ENCODE data around the gene SHC4.
A peak's percentile ranks its signal among the peaks of the same experiment; 100 is the strongest.

SHC4 gene

DNA sequence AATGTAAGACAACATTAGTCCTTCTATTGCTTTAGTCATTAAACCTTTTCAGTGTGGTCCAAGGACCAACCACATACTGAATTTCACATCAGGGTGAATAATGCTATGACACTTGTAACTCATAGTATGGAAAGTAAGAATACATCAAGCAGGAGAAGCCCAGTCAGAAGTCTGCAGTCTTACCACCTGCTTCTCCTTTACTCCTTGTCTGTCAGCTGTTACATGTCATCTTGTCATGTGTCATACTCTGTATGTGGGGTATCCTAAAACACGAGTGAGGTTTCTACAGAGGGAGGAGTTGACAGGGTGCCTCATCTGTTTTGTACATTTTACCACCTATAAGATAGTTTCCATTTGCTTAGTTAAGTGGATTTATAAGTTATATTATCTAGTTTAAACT, 118.6 kb downstream of the SHC4 start:
- no peak for DNase-seq (ENCODE audit: low read depth)

DNA sequence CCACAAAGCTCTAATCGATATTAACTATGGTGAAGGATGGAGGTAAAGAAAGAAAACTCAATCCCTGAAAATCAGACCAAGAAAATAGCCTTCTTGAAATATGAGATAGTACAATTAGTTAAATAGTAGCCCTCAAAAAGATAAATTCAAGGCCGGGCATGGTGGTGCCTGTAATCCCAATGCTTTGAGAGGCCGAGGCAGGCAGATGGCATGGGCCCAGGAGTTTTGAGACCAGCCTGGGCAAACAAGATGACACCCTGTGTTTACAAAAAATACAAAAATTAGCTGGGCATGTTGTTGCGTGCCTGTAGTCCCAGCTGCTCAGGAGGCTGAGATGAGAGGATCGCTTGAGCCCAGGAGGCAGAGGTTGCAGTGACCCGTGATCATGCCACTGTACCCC, 121.2 kb downstream of the SHC4 start:
- DNase-seq (ENCODE audit: low read depth), result no peak

DNA sequence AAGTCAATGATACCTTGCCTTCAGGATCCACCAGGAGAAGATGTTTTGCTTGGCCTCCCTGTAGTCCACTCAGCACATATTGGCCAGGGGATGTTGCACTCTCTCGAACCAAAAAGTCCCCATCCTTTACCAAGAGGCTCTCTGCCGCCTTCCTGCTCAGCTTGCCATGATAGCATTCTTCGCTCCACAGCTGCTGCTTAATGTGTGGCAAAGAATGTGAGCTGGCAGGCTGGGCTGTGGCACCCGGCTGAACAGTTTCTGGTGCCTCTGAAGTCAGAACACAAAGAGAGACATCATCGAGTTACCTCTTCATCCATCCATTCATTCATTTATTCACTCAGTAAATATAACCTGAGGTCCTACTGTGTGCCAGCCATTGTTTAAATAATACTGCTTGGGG, 129.0 kb downstream of the SHC4 start:
- no peak for DNase-seq (ENCODE audit: low read depth)

DNA sequence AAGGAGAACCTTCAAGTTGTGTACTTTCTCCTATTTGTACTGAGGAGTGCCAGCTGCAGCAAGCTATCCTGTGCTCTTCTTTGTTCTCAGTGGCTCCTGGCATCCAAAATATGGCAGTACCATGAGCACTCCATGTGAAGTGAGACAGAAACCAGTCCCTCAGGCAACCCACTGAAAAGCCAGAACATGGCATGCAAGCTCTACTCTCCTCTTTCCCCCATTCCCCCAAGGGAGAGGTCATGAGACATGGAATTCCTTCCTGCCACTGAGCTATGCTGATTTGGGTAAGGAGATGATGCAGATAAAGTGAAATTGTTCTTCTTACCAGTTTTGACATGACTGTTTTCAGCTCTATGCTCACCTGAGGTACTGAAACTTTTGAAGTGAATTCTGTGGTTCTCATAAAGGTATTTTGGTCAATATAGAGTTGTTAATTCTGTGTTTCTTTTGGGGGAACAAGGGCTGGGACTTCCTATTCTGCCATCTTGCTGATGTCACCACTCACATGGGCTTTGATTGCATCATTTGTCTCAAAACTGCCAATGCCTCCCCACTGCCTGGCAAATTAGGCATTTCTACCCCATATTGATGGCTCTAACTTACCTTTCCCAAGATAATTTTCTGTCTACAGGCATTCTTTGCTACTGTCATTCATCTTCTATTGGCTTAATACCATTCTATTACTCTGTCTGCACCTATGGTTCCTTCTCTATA, 130.0 kb downstream of the SHC4 start:
- DNase-seq (ENCODE audit: low read depth), result no peak

DNA sequence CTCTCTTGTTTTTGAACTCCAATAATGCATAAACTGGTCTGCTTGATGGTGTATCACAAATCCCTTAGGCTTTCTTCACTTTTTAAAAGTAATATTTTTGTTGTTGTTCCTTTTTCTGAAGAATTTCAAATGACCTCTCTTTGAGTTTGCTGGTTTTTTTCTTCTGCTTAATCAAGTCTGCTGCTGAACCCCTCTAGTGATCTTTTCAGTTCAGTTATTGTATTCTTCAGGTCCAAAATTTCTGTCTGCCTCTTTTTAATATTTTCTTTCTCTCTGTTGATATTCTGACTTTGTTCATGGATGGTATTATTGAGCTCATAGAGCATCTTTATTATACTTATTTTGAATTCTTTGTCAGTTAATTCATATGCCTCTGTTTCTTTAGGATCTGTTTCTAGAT, 131.1 kb downstream of the SHC4 start:
- DNase-seq (ENCODE audit: low read depth), result no peak

DNA sequence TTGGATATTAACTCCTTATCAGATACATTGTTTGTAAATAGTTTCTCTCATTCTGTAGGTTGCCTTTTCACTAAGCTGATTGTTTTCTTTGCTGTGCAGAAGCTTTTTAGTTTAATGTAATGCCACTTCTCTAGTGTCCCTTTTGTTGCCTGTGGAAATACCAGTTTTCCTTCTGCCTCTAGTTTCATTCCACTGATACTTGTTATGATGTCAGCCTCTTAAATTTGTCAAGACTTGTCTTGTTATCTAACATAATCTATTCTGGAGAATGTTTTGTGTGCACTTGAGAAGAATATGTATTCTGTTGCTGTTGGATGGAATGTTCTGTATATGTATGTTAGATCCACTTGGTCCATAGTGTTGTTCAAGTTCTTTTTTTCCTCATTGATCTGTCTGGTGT, 134.8 kb downstream of the SHC4 start:
- DNase-seq (ENCODE audit: low read depth), result no peak

DNA sequence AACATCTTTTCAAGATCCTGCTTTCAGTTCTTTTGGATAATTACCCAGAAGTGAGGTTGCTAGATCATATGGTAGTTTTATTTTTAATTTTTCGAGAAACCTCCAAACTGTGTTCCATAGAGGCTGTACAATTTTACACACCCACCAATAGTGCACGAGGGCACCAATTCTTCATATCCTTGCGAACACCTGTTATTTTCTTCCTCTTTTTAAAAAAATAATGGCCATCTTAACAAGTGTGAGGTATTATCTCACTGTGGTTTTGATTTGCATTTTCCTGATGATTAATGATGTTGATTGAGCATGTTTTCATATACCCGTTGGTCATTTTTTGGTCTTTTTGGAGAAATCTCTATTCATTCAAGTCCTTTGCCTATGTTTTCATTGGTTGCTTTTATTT, 135.2 kb downstream of the SHC4 start:
- no peak for DNase-seq (ENCODE audit: low read depth)

DNA sequence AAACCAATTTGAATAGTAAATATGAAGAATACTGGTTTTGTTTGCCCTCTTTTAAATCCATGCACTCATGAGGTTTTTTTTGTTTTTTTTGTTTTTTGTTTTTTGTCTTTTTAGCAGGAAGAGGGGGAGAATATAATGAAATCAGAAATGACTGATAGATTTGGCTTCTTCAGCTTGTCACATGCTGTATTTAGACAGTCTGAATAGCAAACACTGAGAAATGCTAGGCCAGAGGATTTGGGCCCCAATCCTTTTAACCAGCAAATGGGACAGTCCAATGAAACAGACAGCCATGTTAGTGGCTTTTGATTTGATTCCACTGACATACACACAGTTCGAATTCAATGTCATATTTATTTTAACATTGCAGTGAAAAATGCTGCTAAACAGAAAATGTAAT, 138.6 kb downstream of the SHC4 start:
- DNase-seq (ENCODE audit: low read depth), result no peak

DNA sequence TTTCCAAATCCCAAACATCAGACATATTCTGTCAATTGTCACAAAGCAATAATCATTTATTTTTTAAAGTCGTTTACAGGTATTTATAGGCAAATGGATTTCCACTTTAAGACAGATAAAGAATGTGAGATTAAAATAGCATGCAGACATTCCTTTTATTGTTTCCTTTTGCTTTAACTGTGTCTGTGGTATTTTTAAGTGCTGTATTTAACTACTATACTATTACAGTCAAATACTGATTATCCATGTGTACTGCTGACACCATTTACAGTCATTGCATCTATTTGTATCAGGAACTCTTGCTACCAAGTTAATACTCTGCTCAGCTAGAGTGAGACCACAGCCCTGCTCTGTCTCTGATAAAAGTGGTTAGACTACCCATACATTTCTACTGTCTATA, 140.0 kb downstream of the SHC4 start:
- no peak for DNase-seq (ENCODE audit: low read depth)

DNA sequence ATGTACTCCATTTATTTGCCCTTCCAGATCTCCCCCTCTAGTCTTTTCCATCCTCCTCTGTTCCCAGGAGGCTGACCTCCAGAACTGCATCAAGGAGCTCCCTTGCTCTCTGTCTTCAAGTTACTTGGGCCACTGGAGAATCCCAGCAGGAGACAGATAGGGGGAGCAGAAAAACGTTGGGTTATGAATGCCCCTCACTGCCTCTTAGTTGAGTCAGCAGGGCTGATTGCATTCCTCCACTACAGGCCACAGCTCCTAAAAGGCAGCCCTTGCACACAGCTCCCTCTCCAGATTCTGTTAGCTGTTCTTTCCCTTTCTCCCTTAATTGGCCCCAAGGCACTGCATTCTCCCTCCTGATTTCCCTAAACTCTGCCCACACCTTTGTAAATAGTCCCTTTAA, 140.5 kb downstream of the SHC4 start:
- DNase-seq (ENCODE audit: low read depth), result no peak

DNA sequence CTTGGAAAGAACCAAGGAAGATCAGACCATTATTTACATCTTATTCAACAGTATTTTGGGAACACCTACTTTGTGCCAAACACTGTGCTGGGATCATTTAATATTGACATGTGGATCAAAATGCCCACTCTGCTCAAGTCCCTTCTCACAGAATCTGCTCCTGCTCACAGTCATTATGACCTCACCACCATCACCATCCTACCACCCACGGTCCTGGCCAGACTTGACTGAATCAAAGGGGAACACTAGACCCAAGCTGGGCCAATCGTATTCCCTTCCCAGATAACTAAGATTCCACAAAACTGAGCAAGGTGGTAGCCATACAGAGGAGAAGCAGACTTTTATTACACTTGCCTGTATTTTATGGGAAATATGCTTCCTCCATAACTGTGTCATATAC, 149.4 kb downstream of the SHC4 start:
- DNase-seq (ENCODE audit: low read depth), result no peak

DNA sequence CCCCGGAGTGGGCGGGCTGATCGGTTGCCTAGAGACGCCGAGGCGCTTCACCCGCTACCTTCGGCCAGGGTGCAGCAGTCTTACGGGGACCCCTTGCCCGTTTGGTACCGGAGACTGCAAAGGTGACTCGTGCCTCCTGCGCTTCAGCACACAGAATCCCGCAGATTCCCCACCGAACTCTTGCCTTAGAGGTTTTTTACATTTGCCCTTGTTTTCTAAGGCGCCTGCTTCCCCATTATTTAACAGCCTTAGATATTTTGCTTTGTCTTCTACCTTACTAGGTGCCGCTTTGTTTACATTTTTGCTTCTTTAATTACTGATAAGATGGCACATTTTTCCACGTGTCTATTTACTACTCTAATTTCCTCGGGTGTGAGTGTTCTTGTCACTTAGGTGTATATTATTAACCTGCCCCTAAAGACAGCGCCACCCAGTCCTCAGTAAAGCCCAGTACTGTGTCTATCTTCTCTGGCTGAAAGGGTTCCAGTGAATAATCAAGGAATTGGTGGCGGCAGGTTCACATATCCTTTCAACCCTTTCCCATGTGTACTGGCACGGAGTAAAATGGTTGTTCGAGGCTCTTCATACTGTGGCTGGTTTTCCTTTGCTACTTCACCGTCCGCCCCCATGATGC, 152.3 kb downstream of the SHC4 start:
- no peak for DNase-seq (ENCODE audit: low read depth)

DNA sequence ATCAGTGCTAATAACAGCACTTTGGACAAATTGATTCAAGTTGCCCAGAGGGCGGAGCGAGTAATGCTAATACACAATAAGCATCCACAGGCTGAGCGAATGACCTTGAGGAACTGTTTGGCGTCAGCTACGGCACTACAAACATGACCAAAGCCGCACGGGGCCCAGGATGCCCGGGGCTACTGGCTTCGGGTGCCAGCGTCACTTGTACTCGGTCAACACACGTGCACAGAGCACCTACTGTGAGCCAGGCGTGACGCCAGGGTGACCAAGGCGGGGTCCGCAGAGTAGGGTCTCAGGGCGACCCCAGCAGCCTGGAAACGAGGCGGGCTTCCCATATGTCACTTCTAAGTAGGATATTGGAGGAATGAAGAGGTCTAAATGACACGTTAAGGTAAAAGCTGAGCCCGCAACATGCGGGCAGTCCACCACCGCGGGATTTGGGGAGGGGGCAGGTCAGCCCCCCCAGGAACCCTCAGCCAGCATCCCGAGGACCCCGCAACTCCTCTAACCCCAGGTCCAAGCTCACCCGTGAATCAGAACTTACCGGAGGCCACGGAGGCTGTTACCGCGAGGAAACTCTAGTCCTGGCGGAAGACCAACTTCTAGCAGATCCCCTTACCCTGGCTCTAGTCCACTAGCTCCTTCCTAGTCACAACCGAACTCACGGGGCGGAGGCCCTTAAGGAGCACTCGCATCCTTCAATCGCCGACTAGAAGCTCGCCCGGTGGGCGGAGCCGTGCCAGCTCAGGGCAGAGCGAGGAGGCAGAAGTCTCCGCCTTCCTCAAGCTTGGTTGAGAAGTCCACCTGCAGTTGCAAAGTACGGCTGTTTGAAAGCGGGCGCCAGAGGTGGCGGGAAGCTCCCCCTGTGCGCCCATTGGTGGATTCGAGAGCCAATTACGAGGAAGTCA, 153.1 kb downstream of the SHC4 start, which contains the start of gene CEP152:
CEP152 (minus strand) TSS at position 656 of the 911 bp plus-strand sequence. CDS start 5,420 bp downstream, outside the sequence.
- peak; percentile 96 for DNase-seq (ENCODE audit: low read depth)

DNA sequence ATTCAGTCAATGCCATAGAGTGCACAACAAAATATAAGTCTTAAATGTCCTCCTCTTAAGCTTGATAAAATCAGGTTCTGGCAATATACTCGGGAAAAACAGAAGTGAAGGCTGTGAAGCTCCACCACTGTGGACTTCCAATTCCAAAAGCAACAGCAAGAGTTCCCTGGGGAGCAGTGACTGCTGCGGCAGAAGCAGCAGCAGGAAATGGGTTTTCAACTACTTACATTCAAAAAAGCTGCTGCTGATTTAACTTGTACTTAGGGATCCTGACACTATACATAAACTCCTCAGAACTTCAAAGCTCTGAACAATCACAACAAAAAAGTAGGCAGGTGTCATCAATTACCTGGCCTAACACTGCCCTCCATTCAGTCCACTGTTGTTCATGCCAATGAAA, 157.6 kb downstream of the SHC4 start:
- no peak for DNase-seq (ENCODE audit: low read depth)

DNA sequence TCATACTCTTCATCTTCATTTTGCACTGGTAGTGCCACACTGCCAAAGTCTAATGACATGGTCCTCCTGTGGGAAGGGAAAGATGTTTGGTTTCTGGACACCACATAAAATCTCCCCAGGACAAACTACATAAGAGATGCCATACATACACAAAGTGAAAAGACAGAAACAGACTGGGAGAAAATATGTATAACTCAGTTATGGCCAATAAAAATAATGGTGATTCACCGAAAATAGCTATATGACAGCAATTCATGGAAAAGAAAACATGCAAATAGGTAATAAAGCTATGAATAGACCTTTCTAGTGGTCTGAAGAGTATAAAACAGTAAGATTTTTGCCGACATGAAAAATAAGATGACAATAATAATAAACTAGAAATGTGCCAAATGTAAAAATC, 158.1 kb downstream of the SHC4 start:
- no peak for DNase-seq (ENCODE audit: low read depth)

DNA sequence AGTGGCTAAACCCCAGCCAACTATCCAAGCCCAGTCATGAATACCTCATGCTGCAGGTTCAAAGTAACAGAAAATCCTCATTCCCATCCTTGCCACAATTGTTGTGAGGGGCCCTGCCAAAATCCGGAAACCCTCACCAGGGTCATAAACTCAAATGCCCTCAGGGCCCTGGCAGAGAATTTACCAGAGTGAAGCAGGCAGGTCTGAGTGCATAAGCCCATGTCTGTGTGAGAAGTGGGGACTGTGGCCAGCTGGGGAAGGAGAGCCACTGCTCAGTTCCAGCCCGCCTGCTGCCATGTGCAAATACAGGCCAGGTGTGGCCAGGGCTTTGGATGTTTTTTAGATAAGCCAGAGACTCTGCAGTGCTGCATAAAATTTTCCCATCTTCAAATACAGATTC, 159.8 kb downstream of the SHC4 start:
- no peak for DNase-seq (ENCODE audit: low read depth)

DNA sequence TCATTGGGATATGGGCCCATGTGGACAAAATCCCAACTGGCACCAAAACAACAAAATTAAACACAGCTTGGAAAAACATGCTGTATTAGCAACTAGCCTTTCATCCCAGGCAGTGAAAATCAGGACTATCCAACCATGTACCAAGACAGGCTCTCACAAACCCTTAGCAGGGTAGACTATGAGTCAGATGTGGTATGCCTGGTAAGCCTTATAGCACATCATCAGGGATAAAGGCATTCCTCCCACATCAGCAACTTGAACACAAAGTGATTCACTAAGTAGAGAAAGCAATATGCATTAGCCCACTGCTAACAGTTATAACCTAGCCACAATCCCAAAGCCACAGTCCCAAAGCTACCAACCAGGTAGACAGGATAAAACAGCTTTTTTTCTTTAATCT, 160.9 kb downstream of the SHC4 start:
- DNase-seq (ENCODE audit: low read depth), result peak; percentile 81

DNA sequence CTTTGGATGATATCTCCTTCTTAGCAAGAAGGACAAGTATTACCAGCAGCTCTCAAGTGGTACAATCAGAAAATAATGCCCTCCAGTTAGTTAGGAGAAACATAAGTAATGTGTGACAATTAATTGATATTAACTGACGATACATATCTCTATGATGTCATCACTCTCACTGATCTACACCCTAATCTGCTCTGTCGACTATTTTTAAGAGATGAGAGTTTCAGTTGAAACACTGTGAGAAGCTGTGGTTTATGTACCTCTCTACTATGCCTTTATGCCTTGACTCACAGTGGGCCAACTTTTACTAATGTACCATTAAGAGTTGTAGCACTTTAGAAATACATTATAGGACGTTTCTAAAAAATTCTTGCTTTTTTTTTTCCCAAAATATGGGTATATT, 161.5 kb downstream of the SHC4 start:
- DNase-seq (ENCODE audit: low read depth), result no peak

DNA sequence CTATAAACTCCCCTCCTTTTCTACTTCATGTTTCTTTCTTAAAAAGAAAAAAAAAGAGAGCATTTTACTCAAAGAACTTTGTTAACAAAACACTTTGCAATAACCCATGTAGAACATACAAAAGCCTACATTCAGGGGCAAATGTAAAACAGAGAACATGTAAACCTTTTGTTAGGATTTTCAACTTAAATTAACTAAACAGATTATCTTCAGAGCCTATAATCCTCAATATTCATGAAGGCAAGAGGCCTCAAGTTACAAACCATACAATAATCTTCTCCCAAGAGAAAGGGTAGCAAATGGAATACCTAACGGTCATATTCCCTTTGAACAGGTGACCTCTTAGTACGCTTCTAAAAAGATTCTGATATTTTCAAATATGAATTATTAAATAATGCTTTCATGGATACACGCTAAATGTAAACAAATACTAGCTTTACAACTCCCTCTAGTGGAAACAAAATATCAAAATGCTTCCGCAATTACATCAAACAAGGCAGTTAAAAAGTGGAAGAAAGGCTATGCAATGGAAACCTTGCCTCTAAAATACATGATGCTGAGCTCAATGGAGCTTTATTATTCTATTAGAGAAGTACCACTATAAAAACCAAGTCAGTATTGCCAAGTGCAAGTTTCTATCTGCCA, 162.8 kb downstream of the SHC4 start:
- DNase-seq (ENCODE audit: low read depth), result no peak

DNA sequence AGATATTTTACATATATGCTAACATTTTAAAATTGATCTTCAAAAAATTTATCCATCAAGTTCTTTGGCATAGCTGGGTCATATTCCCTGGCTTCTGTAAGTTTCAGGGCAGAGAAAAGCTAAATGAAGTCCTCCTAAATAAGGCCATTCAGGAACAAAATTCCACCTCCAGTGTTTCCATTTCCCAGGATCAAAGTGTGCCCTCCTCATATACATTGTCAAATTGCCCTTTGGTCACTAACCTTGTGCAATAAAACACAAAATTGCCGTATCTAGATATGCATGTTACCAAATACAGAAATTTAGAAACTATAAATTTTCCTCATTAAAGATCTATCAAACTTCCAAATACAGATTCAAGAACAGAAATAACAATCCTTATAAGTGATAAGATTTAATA, 163.5 kb downstream of the SHC4 start:
- DNase-seq (ENCODE audit: low read depth), result no peak

DNA sequence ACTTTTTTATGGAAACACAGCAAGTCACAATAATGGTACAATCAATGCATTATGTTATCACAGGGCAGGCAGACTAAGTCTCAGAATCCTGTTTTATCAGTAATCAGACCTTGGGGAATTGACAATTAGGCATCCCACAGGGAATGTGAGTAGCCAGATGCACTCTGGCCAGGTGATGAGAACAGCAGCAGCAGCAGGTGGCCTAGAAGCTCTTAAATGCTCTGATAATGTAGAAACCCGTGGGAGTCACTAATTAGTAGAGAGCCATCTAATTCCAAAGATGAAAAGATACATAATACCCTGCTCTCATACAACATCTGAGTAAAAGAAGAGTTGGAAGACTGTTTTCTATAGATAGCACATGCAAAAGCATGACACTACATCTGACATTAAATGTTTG, 165.4 kb downstream of the SHC4 start:
- no peak for DNase-seq (ENCODE audit: low read depth)

DNA sequence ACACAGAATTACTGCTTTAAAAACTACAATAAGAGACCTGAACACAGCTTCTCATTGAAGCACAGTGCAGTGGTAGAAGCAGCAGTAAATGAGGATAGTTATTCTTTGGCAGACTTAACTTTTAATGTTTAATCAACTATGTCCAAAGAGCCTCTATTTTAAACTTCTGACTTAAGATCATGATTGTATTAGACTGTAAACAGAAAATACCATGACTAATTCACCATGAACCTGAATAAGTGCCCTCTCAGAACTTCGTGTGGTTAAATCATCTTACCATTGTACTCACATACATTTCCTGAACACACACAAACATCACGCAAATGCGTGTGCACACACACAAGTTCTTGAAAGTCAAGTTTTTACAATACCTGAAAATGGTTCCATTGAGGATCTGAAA, 166.8 kb downstream of the SHC4 start:
- DNase-seq (ENCODE audit: low read depth), result no peak

DNA sequence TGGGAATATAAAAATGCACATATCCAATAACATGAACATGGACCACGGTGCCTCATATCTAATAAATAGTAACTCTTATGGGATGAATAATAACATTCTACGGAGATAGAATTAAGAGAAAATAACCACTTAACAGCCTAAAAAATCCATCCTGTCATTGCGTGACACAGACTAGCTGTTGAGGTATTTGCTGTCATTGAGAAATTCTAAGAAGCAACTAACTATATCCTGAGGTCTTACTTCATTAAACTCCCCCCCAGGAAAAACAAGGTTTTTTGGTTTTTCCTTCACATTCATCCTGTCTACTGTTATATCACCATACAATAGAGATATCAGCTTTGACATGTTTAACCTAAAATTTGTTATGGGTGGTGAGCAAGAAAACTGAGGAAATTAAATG, 167.2 kb downstream of the SHC4 start:
- no peak for DNase-seq (ENCODE audit: low read depth)
